Neural cell (in vitro differentiated cells): ENCODE measurements around the gene TMEM39A. TPM values are rescaled to one million over a fixed set of nuclear protein-coding genes. Genes with fewer than 3 reads are reported as not detected.

Experiments
- H2AFZ ChIP-seq: fragments of 200-600, 300-800 bp; sonication (generic), shearing (Covaris generic); 2 replicates; pipeline ENCODE4 v1.6.0; 2014; ENCODE audit warnings: low read depth, mild to moderate bottlenecking, antibody characterized with exemption, low read length, moderate library complexity
- H3F3A ChIP-seq: fragments of 200-600 bp; shearing (Covaris generic); 2 replicates; pipeline ENCODE4 v1.6.1; 2016; ENCODE audit warnings: mild to moderate bottlenecking, moderate library complexity, mixed read lengths, antibody characterized with exemption, low read length; ENCODE audit not compliant: insufficient read depth, poor library complexity, severe bottlenecking
- H3K27ac ChIP-seq: fragments of 200-600, 300-800 bp; sonication (generic), shearing (Covaris generic); 2 replicates; pipeline ENCODE4 v1.5.1; 2014; ENCODE audit warnings: mild to moderate bottlenecking, low read length, moderate library complexity
- H3K27me3 ChIP-seq: fragments of 300-800, 200-600 bp; sonication (generic), shearing (Covaris generic); 2 replicates; pipeline ENCODE4 v1.6.0; 2014; ENCODE audit warnings: mild to moderate bottlenecking, low read depth, low read length, moderate library complexity; ENCODE audit not compliant: insufficient read depth
- H3K36me3 ChIP-seq: fragments of 300-800, 200-600 bp; sonication (generic), shearing (Covaris generic); 2 replicates; pipeline ENCODE4 v1.5.1; 2014; ENCODE audit warnings: mild to moderate bottlenecking, antibody characterized with exemption, low read length, moderate library complexity; ENCODE audit not compliant: insufficient read depth
- H3K4me2 ChIP-seq: fragments of 300-800, 200-600 bp; sonication (generic), shearing (Covaris generic); 2 replicates; pipeline ENCODE4 v1.6.0; 2014; ENCODE audit warnings: mild to moderate bottlenecking, low read length
- H3K4me3 ChIP-seq: fragments of 300-800, 200-600 bp; sonication (generic), shearing (Covaris generic); 2 replicates; pipeline ENCODE4 v1.5.1; 2014; ENCODE audit warnings: mild to moderate bottlenecking, low read length, moderate library complexity
- H3K79me2 ChIP-seq: fragments of 200-600 bp; shearing (Covaris generic); replicated peaks from 2 replicates; pipeline ENCODE4 v1.6.0; 2014; ENCODE audit warnings: mild to moderate bottlenecking, low read length, moderate library complexity; ENCODE audit not compliant: insufficient read depth
- H3K9ac ChIP-seq: fragments of 300-800, 200-600 bp; sonication (generic), shearing (Covaris generic); 2 replicates; pipeline ENCODE4 v1.6.1; 2016; ENCODE audit warnings: mild to moderate bottlenecking, low read length, mixed read lengths
- H3K9me2 ChIP-seq: fragments of 200-600 bp; shearing (Covaris generic); 2 replicates; pipeline ENCODE4 v1.6.1; 2016; ENCODE audit warnings: mild to moderate bottlenecking, low read length, mixed read lengths; ENCODE audit not compliant: insufficient read depth
- H3K9me3 ChIP-seq: fragments of 200-600, 300-800 bp; sonication (generic), shearing (Covaris generic); 2 replicates; pipeline ENCODE4 v1.6.1; 2016; ENCODE audit warnings: mild to moderate bottlenecking, mixed run types, low read length, moderate library complexity, mixed read lengths
- H4K20me1 ChIP-seq: fragments of 200-600 bp; shearing (Covaris generic); 2 replicates; pipeline ENCODE4 v1.6.1; 2016; ENCODE audit warnings: mild to moderate bottlenecking, mixed run types; ENCODE audit not compliant: insufficient read depth
- CTCF ChIP-seq: fragments of 450-650 bp; IDR thresholded peaks from 2 replicates; pipeline ENCODE4 v1.5.1; 2014; ENCODE audit warnings: antibody characterized with exemption, mild to moderate bottlenecking, moderate library complexity; ENCODE audit not compliant: poor library complexity, severe bottlenecking
- EP300 ChIP-seq: fragments of 450-650 bp; conservative IDR thresholded peaks from 2 replicates; pipeline ENCODE4 v1.6.1; 2014; ENCODE audit warnings: antibody characterized with exemption, mild to moderate bottlenecking, moderate library complexity; ENCODE audit not compliant: poor library complexity, severe bottlenecking
- EZH2 ChIP-seq: fragments of 200-600, 300-800 bp; shearing (Covaris generic), sonication (generic); IDR thresholded peaks from 2 replicates; pipeline ENCODE4 v1.6.1; 2014; ENCODE audit warnings: antibody characterized with exemption, low read length, borderline replicate concordance, mild to moderate bottlenecking; ENCODE audit not compliant: insufficient read depth, poor library complexity, severe bottlenecking
- MXI1 ChIP-seq: fragments of 450-650 bp; conservative IDR thresholded peaks from 2 replicates; pipeline ENCODE4 v1.6.1; 2014; ENCODE audit warnings: antibody characterized with exemption, mild to moderate bottlenecking; ENCODE audit not compliant: poor library complexity, severe bottlenecking
- POLR2AphosphoS5 ChIP-seq: IDR thresholded peaks from 2 replicates; pipeline ENCODE4 v1.6.1; 2012
- RAD21 ChIP-seq: fragments of 450-650 bp; conservative IDR thresholded peaks from 2 replicates; pipeline ENCODE4 v1.6.1; 2014; ENCODE audit warnings: antibody characterized with exemption, mild to moderate bottlenecking, moderate library complexity
- REST ChIP-seq: IDR thresholded peaks from 2 replicates; pipeline ENCODE4 v1.6.1; 2012; ENCODE audit warnings: borderline replicate concordance
- SMC3 ChIP-seq: fragments of 450-650 bp; conservative IDR thresholded peaks from 2 replicates; pipeline ENCODE4 v1.6.1; 2014; ENCODE audit warnings: antibody characterized with exemption, mild to moderate bottlenecking, moderate library complexity; ENCODE audit not compliant: poor library complexity
- TAF1 ChIP-seq: IDR thresholded peaks from 2 replicates; pipeline ENCODE4 v1.6.1; 2012; ENCODE audit warnings: low read depth
- polyA plus RNA-seq: library from polyadenylated mRNA; depleted of rRNA; stranded (reverse); fragments of >200 nt; gene quantifications from 2 replicates; pipeline ENCODE4 v1.2.3, GENCODE V29; 2014

The TMEM39A gene
- polyA plus RNA-seq, 1 donor from 2014 or later = 21.1 TPM

DNA sequence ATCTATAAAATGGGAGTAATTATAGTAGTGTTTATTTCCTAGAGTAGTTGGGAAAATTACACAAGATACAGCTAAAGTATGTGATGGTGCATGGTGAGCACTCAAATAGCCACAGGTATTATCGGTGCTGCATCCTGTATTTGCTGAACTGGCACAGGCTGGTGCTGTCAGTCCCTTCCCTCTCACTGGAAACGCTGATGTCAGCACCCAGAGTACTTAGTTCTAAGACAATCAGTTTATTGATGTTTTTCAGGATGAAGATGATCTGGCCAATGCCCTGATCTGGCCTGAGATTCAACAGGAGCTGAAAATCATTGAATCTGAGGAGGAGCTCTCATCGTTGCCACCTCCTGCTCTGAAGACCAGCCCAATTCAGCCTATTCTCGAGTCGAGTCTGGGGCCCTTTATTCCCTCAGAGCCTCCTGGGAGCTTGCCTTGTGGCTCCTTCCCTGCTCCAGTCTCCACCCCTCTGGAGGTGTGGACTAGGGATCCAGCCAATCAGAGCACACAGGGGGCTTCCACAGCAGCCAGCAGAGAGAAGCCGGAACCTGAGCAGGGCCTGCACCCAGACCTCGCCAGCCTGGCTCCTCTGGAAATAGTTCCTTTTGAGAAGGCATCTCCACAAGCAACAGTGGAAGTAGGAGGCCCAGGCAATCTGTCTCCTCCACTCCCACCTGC lies 49.7 kb downstream of the TMEM39A start:
- H4K20me1 ChIP-seq = no peaks in the 10 kb centered on the region
- H3K27ac ChIP-seq = no peak overlapping the region
- H3K4me2 ChIP-seq = no peak overlapping the region
- H2AFZ ChIP-seq = no peak overlapping the region
- H3K27me3 ChIP-seq = no peaks in the 10 kb centered on the region
- TF ChIP-seq CTCF (no peak), SMC3 (no peak), EZH2 (no peak), EP300 (no peak), POLR2AphosphoS5 (no peak), REST (no peak), RAD21 (no peak), TAF1 (no peak), MXI1 (no peak)
- no peak overlapping the region for H3K9ac ChIP-seq
- H3K79me2 ChIP-seq = no peaks in the 10 kb centered on the region
- H3K9me2 ChIP-seq = no peaks in the 10 kb centered on the region
- no peaks in the 10 kb centered on the region for H3F3A ChIP-seq
- H3K36me3 ChIP-seq = no peaks in the 10 kb centered on the region
- H3K4me3 ChIP-seq = no peak overlapping the region
- H3K9me3 ChIP-seq = no peaks in the 10 kb centered on the region

- Histone ChIP-seq H2AFZ (no peak overlapping the region), H3K9me2 (no peaks in the 10 kb centered on the region), H3K27ac (no peak overlapping the region), H3F3A (no peaks in the 10 kb centered on the region), H3K27me3 (no peaks in the 10 kb centered on the region), H4K20me1 (no peaks in the 10 kb centered on the region), H3K4me2 (no peak overlapping the region), H3K4me3 (no peak overlapping the region), H3K36me3 (no peaks in the 10 kb centered on the region), H3K9ac (no peak overlapping the region), H3K79me2 (no peaks in the 10 kb centered on the region), H3K9me3 (no peaks in the 10 kb centered on the region)
- TF ChIP-seq TAF1 (no peak), CTCF (no peak), POLR2AphosphoS5 (no peak), EP300 (no peak), SMC3 (no peak), RAD21 (no peak), EZH2 (no peak), MXI1 (no peak), REST (no peak)
Observed at GRCh38 chr3:119409844-119410243, 53.6 kb downstream of the TMEM39A start.
